HG03108 (cell line): Measurements from ENCODE around the gene ADAM10.

ENCODE experiments used
- ATAC-seq: cut with Tn5 transposase; IDR thresholded peaks from one replicate; pipeline ENCODE4 v1.9.1; 2021; ENCODE audit warnings: moderate library complexity; ENCODE audit not compliant: unreplicated experiment

Gene ADAM10

DNA sequence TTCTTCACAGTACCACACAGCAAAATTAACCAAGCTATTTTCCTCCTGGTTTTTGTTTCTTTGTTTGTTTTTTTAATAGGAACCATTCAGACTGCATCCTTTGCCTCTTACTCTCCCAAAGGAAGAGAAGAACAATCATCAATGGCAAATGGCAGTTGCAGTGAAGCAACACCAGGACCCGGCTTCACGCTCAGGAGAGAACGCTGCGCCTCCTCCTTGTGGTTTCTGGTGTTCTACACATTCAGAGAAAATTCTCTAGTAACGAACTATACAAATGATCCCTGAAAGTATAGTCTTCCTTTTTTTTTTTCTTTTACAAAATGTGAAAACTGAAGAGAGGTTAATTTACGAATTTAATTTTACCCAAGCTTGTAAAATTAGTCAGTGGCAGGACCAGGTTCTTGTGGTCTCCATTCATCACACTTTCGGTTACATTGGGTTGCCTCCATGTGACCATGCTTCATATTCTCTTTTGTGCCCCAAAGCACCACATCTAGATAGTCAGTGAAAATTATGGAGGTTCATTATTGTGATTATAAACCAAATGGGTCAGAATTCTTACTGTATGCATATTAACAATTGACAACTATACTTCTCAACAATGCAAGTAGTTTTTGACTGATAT, 11.0 kb upstream of the ADAM10 start:
- no peak for ATAC-seq

DNA sequence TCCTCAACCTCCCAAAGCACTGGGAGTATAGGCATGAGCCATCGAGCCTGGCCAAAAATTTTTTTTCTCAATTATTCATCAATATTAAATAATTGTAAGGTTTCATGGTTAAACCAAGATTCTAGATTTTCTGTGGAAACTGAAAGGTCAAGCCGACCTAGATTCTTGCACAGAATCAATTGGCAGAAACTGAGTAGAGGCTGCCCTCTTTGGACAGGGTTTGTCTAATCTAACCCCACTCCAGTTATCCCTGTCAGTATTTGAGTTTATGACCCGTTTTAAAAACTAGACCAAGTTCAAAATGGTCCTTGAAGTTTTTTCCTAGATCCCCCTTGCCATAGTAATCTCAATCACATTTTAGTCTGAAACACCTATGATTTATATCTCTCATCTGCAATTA, 8.6 kb upstream of the ADAM10 start:
- ATAC-seq: no peak

DNA sequence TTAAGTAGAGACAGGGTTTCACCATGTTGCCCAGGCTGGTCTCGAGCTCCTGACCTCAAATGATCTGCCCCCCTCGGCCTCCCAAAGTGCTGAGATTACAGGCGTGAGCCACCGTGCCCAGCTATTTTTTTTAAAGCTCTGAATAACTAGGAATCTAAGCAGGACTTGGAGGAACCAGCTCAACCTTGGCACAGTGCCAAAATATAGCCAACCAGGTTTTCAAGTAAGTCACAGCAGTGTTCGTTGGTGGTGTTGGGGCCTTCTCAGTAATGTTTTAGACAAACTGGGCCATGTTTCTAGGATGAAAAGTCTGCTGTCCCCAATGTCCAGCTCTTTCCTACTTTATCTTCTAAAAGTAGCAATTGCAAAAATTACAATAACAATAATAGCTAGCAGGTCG, 6.4 kb upstream of the ADAM10 start:
- no peak for ATAC-seq

DNA sequence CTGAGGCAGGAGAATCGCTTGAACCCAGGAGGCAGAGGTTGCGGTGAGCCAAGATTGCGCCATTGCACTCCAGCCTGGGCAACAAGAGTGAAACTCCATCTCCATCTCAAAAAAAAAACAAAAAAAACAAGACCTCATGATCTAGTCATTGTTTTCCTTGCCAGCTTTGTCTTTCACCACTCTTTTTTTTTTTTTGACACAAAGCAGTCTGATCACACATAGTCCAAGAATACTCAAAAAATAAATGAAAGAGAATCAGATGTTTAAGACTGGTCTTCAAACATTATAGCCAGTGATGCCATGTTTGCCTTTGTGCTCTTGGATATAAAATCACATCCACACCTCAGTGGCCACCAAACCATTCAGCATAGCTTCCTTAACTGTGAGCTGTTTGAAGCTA, 5.8 kb upstream of the ADAM10 start:
- no peak for ATAC-seq

DNA sequence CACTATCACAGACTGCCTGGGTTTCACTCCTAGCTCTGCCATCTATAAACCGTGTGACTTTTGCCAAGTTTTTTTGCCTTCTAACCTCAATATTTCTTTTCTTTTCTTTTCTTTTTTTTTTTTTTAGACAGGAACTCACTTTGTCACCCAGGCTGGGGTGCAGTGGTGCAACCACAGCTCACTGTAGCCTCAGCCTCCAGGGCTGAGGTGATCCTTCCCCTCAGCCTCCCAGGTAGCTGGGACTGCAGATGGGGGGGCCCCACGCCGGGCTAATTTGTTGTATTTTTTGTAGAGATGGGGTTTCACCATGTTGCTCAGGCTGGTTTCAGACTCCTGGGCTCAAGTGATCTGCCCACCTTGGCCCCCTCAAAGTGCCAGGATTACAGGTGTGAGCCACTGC, 3.2 kb upstream of the ADAM10 start:
- no peak for ATAC-seq

DNA sequence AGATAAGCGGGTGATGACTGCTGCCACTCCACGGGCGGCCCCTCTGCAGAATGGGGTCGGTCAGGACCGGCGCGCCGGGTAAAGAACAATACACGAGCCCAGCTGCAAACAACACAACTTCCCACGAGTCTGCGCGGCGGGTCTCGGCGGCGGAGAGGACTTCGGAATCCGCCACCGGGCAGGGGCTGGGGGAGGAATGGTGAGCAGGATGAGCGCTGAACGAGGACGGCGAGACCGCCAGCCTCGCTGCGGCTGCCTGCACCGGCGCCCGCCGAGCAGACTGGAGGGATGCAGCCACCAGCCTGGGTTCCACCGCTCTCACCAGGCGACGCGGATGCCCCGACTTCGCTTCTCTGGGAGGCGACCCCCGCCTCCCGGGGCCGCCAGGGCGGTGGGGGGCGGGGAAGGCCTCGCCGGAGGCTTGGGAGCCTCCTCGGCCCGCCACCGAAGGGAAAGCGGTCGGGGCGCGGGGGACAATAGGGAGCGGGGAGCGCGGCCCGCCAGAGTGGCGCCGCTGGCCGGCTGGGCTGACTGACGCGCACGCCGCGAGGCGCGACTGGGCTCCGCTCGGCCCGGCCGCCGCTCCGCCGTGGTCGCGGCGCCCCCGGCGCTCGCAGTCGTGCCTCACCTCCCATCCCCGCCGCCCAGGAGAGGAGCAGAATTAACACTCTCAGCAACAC, 515 bp downstream of the ADAM10 start:
- peak; percentile 32 for ATAC-seq

DNA sequence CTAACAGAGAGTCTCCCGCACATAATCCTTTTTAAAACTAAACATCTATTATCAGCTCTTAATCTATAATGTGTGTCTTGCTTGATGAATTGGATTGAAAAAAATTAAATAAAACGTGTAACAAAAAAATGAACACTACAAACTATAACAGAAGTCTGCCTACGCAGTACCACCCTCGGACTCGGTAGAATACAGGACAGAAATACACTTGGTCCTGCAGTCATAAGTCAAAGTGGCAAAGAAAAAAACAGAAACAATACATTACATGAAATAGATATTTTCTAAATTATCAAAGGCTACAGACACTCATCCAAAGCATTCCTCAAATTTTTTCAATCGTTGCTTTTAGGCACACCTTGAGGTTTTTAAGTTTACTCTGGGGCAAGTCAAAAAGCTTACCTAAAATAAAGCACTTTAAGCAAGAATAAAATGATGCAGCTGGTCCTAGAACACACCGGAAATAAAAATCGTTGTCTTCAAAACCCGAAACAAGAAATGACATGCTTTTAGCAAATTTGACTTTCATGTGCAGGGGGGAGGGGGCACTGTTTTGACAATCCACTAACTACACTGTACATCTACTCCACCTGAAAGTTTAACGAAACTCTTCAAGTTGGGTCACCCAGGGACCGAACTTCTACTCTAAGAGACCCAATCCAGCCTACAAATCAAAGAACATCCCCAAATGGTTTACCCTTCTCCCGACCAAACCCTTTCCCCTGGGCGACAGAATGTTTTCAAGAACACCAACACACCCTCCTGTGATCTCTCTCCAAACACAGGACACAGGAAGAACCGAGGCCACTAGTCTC, 1.3 kb downstream of the ADAM10 start:
- ATAC-seq: peak; percentile 25

DNA sequence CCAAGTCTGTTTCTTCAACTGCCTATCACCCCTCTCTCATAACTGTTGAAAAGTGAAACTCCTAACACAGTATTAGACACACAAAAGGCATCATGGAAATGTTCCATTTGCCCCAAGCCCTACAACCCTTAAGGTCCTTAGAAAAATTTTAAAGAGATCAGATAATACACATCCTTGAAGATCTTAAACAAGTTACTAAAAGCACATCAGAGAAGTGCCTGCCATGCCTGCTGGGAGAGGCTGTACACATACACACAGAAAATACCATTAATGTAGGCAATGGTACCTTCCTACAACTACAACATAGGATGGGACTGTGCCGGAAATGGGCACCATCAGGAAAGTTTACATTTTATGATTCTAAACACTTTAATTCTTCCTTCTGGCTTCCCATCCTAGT, 3.3 kb downstream of the ADAM10 start:
- ATAC-seq: no peak

DNA sequence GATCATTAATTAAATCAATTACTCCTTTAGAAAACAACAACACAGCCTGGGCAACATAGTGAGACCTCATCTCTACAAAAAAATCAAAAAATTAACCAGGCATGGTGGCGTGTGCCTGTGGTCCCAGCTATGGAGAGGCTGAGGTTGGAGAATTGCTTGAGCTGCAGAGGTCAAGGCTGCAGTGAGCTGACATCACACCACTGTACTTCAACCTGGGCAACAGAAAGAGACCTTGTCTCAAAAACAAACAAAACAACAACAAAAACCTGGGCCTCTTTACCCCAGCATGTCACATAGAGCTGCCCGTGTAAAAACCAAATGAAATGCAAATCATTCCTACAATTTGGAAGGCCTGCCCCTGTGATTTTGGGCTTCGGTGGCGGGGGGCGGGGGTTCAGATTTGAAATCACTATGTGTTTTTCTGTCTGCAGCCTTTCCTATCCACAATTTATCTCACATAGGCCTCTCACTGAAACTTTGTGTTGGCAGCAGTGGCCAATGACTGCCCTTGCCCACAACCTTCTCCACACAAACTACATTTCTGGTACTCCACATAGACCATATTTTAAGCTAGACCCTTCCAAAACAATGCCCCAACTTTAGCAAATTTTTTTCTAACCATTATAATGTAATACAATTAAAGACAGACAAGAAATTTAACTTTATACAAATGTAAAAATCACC, 6.5 kb downstream of the ADAM10 start:
- ATAC-seq: no peak

DNA sequence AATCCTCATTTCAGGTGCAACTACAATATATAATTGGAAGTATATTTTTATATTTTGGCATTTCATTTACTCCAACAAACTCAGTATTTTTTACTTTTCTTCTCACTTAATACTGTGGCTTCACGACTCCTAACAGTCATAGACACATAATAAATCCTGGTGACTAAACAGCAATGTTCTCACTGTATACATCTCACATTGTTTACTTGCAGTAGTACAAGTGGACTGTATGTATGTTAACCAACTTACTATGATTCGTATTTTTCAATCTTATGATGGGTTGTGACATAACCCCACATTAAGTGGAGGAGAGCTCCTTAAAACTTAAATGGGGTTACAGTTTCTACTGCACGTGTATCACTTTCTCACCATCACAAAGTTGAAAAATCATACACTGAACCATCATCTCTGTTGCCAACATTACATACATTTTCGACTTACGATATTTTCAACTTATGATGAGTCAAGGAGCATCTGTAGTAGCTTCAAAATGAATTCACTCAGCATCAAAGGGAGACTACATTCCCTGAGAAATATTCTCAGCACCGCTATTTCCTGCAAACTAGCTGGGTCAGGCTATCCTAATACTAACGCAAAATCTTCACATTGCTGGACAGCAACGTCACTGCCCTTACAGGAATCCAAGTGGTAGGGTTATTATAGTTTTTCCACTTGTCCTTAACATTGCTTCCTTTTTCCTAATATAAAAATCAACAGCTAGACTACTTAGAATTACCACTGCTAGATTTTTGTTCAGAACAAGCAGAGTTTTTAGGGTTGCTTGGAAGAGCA, 7.3 kb downstream of the ADAM10 start:
- no peak for ATAC-seq

DNA sequence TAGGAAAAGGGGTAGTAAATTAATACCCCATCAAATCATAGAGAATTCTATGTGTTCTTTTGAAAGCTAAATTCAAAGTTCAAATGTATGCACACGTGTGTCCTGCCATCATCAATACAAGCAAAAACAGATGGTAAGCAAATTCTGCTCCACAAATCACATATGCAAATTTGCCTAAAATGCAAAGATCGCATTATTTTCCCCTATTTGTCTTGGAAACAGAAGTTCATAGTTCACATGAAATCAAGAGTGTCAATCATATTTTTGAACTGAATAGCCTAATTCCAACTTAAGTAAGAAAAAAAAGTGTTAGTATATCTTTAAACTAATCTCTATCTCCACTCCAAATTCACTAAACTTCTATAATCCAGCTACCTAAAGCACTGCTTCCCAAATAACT, 8.5 kb downstream of the ADAM10 start:
- ATAC-seq: no peak

DNA sequence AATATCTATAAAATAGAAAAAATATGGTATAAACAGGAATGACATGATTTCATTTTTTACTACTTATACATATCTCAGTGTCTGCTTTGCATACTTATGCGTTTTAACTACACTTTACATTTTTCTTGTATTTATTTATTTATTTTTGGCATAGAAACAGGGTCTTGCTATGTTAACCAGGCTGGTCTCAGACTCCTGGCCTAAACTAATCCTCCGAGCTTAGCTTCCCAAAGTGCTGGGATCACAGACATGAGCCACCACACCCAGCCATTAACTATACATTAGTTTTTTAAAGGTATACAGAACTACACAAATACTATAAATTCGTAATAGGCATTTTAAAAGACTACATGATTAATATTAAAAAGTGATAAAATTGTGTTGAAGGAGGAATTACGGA, 9.1 kb downstream of the ADAM10 start:
- no peak for ATAC-seq

DNA sequence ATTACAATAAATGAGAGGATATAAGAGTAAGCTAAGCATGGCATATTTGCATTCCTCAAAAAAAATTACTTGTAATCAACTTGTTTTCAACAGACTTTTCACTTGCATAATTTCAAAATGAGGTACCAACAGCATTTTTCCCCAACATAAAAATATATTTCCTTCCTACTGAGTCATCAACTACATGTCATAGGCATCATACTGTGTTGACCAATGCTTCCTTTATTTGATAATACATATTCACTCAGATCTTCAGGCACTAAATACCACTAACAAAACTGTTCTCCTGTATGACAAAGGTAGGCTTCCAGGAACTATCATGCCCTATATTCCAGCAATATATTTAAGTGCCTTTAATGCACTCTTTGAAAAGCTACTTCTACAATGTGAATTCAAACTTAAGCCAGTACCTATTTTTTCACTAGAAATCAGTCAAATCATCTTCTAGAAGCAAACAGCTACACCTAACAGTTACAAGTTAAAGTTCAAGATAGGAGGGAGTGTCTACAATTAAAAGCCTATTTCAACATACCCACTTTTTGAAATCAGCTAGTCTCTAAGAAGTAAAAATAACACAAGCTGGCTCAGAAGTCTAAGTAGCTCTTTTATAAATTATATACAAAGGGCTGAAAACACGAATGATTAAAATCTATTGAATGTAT, 11.3 kb downstream of the ADAM10 start:
- ATAC-seq: no peak

DNA sequence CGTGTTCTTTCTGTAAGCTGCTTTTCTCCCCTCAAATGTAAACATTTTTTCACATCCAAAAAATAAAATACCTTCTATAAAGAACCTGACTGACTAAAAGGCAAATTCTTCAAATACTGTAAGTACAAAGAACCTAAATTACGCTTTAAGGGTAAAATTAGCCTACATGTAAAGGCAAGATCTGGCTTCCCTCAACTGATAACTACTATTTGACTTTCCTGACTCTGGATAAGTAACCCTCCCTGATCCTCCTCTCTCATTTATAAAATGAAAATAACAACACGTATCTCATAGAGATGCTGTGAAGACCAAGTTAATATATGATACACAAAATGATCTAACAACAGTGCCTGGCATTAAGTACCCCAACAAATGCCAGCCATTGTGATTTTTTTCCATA, 12.2 kb downstream of the ADAM10 start:
- ATAC-seq: no peak

DNA sequence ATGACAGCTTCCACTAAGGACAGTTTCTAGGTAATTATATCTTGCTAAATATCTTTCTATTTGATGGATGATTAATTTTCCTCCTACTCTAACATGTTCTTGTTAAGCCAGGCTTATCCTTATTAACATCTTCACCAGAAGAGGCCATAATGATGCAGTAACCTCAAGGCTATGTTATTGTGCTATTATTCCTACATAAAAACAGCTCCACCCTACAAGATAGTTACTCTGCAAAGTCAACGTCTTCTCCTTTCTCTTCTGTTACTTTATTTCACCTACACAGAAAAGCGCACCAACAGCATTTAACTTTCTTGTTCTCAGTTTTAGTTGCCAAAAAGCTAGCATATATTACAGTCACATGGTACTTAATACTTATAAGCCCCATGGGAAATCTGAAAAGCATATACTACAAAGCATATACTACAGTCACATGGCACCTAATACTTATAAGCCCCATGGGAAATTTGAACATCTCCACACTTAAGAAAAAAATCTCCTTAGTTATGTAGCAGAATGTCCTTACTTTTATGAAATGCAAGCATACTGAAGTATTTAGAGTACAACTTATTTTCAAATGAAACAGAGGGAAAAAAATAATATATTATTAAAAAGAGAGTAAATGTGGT, 13.4 kb downstream of the ADAM10 start:
- ATAC-seq: no peak

DNA sequence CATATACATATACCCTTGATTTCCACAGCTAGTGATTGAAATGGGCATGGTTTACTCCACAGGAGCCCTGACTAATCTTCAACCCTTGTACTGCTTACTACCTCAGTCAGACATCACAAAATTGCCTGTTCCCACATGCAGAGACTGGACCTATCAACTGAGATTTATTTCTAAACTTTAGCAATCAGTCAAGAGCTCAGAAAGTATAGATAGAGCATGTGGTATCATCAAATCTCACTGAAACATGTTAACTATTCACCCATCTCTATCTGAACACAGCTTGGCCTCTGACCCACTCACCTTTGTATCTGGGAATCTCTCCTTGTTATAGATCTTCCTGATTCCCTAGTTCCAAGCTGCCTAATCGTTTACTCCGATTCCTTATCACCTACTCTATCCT, 14.6 kb downstream of the ADAM10 start:
- ATAC-seq: no peak

DNA sequence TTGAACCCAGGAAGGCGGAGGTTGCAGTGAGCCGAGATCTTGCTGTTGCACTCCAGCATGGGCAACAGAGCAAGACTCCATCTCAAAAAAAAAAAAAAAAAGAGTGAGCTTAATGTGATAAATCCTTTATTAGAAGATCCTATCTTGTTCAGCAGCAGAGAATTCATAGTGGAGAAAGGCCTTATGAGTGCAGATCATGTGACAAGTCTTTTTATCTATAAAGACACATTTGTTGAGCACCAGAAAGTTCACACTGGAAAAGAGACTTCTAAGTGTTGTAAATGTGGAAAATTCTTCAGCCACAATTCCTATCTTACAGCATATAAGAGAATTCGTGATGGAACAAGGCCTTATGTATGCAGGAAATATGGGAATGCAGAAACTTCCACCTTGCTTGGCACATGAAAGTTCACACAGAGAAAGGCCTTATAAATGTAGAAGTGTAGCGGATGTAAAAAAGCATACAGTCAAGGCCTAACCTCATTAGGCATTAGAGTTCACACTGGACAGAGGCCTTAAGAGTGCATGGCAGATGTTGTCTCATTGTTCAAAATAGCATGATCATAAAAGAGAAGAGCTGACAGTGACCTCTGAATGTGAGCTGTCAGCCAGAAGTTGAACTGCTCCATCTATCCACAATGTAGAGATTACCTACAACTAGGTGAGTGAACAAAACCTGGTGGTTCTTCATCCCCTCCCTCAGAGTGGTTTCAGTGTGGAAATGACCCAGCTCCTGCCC, 16.7 kb downstream of the ADAM10 start:
- ATAC-seq: no peak

DNA sequence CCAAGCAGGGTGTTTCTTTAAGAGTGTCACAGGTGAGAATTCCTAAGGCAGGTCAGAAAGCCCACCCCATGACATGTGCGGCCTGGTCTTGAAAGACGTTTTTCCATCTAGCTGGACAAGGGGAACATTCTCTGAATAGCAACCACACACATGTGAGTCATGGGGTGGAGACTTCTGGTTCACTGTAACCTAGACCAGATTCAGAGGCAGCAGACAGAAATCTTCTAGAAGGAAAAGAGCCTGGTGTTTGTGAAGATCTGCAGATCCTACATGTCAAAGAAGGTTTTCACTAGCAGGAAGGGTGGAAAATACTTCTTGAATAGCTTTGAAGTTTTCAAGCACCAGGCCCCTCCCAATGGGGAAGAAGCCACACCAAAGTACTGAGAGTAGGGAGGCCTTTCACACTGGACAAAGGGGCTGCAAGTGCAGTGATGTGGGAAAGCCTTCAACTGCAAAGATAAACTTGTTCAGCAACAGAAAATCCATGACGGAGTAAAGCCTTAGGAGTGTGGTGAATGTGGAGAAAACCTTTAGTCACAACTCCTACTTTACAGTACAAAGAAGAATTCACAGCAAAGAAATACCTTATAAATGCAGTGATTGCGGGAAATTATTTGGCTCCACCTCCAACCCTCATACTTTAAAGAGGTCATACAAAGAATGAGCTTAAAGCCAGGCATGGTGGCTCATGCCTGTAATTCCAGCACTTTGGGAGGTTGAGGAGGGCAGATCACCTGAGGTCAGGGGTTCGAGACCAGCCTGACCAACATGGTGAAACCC, 17.6 kb downstream of the ADAM10 start:
- ATAC-seq: no peak
